Amygdala (tissue), 56 donors: ENCODE results near the gene CTTNBP2NL.
"Not testable (repeated sequence)": the region's sequence is repeated elsewhere in the genome, so short reads cannot be mapped to it uniquely, and the experiment has no call there.

ENCODE experiments used
- DNase-seq, 56 donors: peaks; one replicate each; lab custom pipeline; 2025; lab: John Stamatoyannopoulos, UW

The CTTNBP2NL gene

DNA sequence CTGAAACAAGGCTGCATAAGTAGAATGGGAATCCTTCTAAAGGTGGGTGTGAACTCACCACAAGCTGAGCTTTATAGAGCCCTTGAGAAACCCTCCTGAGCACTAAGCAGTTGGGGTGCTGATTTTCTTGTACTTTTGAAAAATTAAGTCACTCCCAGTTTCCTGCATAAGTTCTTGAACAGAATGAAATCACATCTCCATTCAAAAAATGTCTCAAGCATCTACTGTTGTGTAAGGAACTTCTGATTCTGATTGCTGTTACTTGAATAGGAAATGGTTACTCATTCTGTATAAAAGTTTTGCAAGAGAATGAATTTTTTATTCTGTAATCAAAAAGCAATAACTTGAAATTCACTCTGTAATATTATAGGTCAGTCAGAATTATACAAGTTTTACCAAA, 61.9 kb downstream of the CTTNBP2NL start:
- no peak for DNase-seq

DNA sequence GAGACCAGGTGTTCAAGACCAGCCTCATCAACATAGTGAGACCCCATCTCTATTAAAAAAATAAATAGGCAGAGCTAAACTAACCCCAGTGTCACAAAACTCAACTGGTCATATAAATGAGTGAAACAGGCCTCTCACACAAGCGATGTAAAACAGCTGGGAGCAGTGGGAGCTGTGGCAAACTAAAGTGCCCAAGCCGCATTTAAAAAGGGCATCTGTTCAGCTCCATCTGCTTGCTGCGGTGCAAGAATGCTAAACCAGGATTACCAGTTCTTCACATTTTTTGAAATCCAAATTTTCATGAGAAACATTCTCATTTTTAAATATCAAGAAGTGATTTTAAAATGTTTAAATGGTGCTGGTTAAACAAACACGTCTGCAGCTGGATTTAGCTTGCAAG, 62.7 kb downstream of the CTTNBP2NL start:
- no peak for DNase-seq

DNA sequence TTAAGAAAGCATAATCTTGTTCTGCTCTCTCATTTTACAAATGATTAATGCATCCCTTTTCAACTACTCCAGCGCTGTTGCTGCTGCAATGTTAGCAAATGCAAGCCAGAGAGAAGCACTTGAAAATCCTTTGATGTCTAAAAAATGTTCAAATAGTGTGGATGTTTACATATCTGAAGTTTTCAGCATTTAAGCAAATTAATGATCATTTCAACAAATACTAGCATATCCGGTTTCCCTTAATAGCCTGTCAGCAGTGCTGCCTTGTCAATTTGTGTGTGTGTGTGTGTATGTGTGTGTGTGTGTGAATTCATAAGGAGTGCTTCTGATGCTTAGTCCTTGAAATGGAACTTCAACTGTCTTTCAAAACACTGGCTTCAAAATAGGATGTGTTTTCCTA, 64.6 kb downstream of the CTTNBP2NL start:
- DNase-seq = no peak

DNA sequence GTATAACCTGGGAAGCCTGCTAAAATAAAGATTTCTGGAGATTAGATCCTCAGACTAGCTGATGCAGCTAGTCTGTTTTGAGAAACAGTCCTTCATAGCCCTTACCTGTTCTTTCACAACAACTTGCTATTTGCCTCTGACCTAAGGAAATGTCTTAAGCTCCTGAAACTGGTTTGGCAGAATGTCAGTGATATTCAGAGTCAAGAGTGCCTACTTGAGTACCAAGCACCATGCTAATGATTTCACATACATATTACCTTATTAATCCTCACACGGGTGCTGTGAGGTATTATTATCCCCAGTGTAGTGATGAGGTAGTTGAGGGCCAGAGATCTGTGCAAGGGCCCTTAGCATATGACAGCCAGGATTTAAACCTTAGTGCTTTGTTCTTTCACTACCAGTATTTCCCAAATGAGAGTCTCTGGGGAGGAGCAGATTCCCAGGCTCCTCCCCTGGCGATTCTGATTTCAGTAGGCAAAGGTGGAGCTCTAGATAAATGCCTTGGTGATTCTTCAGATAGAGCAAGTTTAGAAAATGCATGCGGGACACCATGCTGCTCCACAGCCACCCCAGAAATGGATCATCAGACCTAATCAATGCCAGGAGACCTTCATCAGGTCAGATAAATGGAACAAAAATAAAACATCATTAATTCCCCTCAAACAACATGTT, 65.3 kb downstream of the CTTNBP2NL start:
- DNase-seq = no peak

DNA sequence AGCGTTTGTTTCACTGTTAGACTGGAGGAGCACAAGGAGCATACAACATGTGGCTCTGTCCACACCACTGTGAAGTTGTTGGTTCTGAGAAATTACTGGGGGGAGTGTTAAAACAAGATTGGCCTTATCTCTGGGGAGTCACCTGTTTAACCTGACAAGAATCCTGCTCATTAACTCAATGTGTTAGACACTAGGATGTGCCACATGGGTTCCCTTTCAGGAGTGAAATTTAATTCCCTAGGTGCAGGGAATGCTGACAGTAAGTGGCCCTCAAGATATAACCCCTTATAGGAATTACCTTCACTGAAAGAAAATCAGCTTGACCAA, 66.9 kb downstream of the CTTNBP2NL start:
- DNase-seq = no peak

DNA sequence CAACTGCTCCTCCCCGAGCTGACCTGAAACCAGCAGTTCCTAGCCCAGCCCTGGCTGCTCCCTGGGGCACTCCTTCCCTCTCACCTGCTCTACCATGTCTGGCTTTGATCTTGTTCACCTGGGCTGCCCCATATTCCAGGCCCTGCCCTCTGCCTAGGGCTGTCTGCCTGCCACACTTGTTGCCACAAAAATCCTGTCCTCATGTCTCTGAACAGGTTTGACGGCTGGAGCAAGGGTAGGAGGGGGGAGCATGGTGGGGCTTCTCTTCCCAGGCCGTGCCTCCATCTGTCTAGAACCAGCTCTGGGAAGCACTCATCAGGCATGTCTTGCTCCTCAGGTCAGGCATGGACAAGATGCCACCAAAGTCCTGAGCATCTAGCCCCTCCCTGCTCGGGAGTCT, 68.5 kb downstream of the CTTNBP2NL start:
- peak in 2 of 56 donors; percentile 7 to 15 for DNase-seq

DNA sequence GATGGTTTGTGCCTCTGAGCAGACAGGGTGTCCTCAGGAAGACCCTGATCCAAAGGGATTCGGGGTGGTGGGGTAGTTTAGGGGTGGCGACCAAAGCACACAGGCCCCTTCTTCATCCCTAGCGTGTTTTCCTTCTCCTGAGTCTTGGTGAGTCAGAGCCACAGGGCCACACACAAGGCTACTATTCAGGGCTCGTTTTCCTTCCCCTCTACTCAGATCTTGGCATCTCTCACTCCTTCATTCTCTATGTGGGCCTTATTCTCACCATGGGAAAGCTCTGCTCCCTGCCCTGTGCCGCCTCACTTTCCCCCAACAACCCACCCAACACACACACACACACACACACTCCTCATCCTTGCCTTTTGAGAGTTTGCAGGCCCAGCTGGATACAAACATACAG, 69.1 kb downstream of the CTTNBP2NL start:
- DNase-seq = peak in 21 of 56 donors; percentile 8 to 45 (median 26)

DNA sequence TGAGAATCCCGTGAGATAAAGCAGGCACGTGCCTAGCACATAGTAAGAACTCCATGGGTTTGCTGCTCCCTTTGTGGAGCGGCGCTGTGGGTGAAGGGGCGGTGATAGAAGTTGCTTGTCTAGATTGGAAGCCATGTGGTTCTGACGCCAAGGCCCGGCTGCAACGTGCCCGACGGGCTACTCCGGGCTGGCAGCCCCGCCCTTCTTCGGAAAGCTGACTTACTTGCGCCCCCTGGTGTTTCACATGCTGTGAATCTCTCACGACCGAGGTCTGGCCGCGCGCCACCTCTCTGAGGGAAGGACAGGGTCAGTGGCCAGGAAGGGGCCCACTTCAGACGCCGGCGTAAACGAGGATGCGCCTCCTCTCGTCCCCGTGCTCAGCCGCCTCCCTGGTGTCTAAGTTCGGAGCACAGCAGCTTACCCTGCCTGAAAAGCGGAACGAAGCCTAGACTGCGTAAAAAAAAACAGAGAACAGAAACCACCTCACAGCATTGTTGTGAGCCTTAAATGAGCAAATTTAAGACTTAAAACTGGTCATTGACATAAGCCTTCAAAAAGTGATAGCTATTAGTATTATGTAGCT, 70.2 kb downstream of the CTTNBP2NL start:
- peak; percentile 55 to 98 (median 90) for DNase-seq

DNA sequence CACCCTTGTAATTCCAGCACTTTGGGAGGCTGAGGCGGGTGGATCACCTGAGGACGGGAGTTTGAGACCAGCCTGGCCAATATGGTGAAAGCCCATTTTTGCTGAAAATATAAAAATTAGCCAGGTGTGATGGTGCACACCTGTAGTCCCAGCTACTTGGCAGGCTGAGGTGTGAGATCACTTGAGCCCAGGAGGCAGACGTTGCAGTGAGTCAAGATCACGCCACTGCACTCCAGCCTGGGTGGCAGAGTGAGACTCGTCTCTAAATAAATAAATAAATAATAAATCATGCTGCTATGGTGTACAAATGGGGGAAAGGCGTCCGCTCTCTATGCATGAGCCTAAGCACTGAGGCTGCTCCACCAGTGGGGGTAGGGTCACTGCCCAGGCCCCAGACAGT, 74.3 kb downstream of the CTTNBP2NL start:
- not testable (repeated sequence) for DNase-seq

DNA sequence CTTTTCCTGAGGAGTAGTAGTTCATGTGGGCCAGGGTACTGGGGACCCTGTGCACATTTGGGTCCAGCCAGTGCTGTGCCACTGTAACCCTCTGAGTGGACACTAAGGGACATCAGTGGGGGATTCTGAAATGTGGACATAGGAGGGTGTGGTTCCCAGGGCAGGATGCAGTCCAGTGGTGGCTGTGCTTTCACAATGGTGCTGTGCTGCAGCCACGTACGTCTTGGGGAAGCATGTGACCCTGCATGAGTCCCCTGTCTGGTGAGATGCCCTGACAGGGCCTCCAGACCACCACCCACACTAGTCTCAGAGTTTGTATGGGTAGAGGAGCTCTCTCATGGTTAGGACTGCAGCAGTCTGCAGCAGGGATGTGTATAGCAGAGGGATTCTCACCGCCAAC, 75.0 kb downstream of the CTTNBP2NL start:
- DNase-seq = no peak

DNA sequence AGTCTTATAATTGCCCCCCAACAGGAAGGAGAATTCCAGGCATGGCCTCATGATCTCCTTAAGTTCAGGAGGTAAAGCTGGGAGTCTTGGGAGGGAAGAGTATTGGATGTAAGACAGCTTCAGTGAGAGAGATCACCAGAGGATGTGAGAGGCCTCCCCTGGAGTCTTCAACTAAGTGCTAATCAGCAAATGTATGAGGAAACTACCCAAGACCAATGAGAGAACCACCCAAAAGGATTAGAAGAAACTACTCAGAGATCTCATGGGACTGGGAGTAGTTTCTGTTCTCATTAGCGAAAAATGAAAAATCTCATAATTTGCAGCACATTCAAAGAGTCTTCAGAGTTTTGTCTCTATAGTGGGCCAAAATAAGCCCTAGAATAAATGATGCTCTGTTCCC, 76.1 kb downstream of the CTTNBP2NL start:
- DNase-seq = no peak

DNA sequence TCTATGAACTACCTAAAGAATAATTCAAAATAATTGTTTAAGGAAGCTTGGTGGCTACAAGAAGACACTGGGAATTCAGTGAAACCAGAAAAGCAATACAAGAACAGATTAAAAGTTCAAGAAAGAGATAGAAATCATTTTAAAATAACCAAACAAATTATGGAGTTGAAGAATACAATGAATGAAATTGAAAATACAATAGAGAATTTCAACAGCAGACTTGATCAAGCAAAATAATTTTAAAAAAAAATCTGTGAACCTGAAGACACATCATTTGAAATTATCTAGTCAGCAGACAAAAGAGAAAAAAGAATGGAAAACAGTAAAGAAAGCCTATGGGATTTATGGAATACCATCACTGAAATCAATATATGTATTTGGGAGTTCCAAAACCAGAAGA, 81.5 kb downstream of the CTTNBP2NL start:
- DNase-seq = no peak

DNA sequence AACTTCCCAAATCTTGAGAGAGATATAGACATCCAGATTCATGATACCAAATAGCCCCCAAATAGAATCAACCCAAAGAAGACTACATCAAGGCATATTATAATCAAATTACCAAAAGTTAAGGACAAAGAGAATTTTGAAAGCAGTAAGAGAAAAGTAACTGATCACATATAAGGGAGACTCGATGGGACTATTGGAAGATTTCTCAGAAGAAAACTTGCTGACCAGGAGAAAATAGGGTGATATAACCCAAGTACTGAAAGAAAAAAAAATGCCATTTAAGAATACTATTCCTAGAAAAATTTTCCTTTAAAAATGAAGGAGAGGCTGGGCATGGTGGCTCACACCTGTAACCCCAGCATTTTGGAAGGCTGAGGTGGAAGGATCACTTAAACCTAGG, 82.3 kb downstream of the CTTNBP2NL start:
- DNase-seq = no peak

DNA sequence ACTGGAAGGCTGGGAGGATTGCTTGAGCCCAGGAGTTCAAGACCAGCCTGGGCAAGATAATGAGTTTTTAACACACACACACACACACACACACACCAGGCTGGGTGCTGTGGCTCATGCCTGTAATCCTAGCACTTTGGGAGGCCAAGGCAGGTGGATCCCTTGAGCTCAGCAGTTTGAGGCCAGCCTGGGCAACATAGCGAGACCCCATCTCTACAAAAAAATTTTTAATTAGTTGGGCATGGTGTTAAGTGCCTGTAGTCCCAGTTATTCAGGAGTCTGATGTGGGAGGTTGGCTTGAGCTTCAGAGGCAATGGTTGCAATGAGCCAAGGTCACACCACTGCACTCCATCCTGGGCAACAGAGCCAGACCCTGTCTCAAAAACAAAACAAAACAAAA, 90.0 kb downstream of the CTTNBP2NL start:
- DNase-seq = not testable (repeated sequence)

DNA sequence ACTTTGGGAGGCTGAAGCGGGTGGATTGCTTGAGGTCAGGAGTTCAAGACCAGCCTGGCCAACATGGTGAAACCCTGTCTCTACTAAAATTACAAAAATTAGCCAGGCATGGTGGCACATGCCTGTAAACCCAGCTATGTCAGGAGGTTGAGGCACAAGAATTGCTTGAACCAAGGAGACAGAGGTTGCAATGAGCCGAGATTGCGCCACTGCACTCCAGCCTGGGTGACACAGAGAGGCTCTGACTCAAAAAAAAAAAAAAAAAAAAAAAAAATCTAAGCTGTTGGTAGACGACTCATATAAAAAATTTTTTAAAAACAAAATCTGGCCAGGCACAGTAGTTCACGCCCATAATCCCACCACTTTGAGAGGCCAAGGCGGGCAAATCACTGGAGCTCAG, 91.7 kb downstream of the CTTNBP2NL start:
- not testable (repeated sequence) for DNase-seq

DNA sequence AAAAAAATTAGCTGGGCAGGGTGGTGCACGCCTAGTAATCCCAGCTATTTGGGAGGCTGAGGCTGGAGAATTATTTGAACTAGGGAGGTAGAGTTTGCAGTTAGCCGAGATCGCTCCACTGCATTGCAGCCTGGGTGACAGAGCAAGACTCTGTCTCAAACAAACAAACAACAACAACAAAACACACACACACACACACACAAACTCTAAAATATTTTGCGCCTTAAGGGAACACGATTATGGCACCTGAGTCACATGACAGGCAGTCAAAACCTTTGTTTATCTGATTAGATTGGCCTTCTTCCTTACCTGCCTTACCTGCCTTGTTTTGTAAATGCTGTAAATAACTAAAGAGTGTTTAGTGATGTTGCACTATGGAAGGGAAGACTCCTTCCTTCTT, 92.1 kb downstream of the CTTNBP2NL start:
- no peak for DNase-seq

DNA sequence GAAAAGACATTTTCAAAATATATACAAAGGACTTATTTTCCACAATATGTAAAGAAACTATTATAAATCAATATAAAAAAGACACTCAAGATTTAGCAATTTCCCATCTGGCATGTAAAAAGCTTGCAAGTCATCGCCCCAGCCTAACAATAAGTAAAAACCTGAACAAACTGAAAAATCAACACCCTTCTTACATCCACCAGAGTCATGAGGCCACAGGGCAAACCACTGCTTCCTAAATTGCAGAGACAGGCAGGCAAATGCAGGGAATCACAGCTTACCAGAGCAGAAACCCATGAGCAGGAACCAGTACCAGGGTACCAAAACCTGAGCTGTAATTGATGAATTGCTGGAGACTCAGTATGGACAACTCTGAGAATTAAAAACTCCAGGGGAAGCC, 96.1 kb downstream of the CTTNBP2NL start:
- no peak for DNase-seq

DNA sequence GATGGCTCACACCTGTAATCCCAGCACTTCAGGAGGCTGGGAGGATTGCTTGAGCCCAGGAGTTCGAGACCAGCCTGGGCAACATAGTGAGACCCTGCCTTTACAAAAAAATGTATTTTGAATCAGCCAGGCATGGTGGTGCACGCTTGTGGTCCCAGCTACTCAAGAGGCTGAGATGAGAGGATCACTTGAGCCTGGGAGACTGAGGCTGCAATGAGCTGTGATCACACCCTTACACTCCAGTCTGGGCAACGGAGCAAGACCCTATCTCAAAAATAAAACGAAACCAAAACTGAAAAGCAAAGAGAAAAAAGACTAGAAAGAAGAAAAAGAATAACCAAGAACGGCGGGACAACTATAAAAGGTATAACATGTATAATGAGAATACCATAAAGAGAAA, 97.3 kb downstream of the CTTNBP2NL start:
- no peak for DNase-seq

DNA sequence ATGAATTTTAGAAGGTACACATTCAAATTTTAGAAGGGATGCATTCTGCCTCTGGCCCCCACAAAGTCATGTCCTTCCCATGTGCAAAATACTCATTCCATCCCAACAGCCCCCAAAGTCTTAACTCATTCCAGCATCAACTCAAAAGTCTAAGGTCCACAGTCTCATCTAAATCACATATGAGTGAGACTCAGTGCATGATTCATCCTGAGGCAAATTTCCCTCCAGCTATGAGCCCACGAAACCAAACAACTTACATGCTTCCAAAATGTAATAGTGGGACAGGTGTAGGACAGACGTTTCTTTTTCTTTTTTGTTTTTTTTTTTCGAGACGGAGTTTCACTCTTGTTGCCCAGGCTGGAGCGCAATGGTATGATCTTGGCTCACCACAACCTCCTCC, 100.3 kb downstream of the CTTNBP2NL start:
- DNase-seq = no peak

DNA sequence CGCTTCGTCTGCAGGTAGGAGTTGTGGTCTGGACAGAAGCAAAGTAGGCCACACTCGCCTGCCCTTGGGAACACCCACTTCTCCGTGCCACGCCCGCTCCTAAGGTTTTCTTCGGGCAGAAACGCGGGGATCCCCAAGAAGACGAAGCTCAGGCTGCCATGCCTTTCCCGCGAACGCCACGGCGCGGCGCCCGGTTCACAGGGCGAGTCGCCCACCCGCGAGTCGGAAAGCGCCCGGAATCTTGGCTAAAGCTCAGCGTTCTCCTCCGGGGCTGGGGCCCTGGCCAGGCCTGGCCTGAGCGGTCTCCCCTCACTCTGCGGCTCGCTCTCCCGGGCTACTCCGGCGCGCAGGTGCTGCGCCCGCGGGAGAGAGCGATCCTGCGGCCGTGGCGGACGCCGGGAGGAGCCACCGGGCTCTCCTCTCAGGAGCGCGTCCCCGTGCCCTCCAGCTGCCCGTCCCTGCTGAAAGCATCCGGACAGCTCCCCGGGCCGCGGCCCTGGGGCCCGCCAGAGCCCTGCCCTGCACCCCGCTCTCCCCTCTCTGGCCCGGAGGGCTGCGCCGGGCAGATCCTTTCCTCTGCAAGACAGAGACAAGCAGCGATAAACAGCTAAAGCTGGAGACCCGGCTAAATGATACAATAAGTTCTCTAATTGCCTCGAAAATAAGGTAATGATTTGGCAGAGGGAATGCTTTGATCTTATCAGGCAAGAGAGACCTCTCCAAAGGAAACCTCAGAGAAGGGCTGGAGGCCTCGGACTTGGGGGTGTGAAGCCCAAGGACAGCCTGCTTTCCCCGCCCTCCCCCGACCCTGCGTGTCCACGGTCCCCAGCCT, 106.0 kb downstream of the CTTNBP2NL start:
- peak in 49 of 56 donors; percentile 18 to 80 (median 53) for DNase-seq

DNA sequence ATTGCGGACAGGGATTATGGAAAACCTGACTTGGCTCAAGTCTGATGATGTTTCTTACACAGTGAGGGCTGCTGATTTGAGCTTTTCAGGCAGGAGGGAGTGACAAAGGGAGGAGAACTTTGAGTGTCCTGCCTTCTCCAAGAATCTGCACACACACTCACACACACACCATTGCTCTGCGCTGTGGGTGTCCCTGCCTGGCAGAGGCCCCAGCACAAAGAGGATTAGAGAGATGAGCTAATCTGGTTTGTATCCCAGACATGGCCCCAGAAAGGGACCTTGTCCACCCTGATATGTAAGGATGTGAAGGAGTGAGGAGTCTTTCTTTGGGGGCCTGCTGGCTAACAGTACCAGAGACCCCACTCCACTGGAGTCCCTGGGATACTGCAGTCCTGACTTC, 106.8 kb downstream of the CTTNBP2NL start:
- no peak for DNase-seq
